GM19035 (cell line): ENCODE measurements around the gene TMEM39A.
A peak's percentile ranks its signal among the peaks of the same experiment; 100 is the strongest.

Source experiments
- ATAC-seq: cut with Tn5 transposase; IDR thresholded peaks from one replicate; pipeline ENCODE4 v1.9.1; 2021; ENCODE audit not compliant: unreplicated experiment

TMEM39A gene

GRCh38 chr3:119457246-119457645 is 6.2 kb downstream of the TMEM39A start:
- ATAC-seq, result no peak

- no peak for ATAC-seq
Measured at GRCh38 chr3:119456469-119456868, 6.9 kb downstream of the TMEM39A start.

GRCh38 chr3:119453822-119454221 is 9.6 kb downstream of the TMEM39A start:
- ATAC-seq, result no peak

- ATAC-seq, result no peak
Measured at GRCh38 chr3:119444590-119444989, 18.8 kb downstream of the TMEM39A start.

- ATAC-seq, result no peak
Measured at GRCh38 chr3:119443179-119443578, 20.2 kb downstream of the TMEM39A start.

GRCh38 chr3:119437691-119438258 is 25.6 kb downstream of the TMEM39A start:
- no peak for ATAC-seq

- no peak for ATAC-seq
Measured at GRCh38 chr3:119436977-119437376, 26.4 kb downstream of the TMEM39A start.

- no peak for ATAC-seq
Measured at GRCh38 chr3:119434703-119435102, 28.7 kb downstream of the TMEM39A start.

- ATAC-seq, result no peak
Measured at GRCh38 chr3:119433613-119434325, 29.6 kb downstream of the TMEM39A start.

- no peak for ATAC-seq
Measured at GRCh38 chr3:119428538-119428937, 34.9 kb downstream of the TMEM39A start.

- no peak for ATAC-seq
Measured at GRCh38 chr3:119427669-119428068, 35.7 kb downstream of the TMEM39A start.

GRCh38 chr3:119420196-119420595 is 43.2 kb downstream of the TMEM39A start:
- ATAC-seq, result no peak

- ATAC-seq, result no peak
Measured at GRCh38 chr3:119418641-119419040, 44.8 kb downstream of the TMEM39A start.

GRCh38 chr3:119417771-119418512 is 45.5 kb downstream of the TMEM39A start:
- no peak for ATAC-seq

- no peak for ATAC-seq
Measured at GRCh38 chr3:119416873-119417272, 46.5 kb downstream of the TMEM39A start.

GRCh38 chr3:119413603-119414280 is 49.7 kb downstream of the TMEM39A start:
- no peak for ATAC-seq

- no peak for ATAC-seq
Measured at GRCh38 chr3:119409844-119410243, 53.6 kb downstream of the TMEM39A start.

- ATAC-seq, result peak; percentile 66
Measured at GRCh38 chr3:119408243-119408950, 55.0 kb downstream of the TMEM39A start.

- ATAC-seq, result no peak
Measured at GRCh38 chr3:119405315-119405714, 58.1 kb downstream of the TMEM39A start.

GRCh38 chr3:119403201-119403600 is 60.2 kb downstream of the TMEM39A start:
- no peak for ATAC-seq

GRCh38 chr3:119402791-119403190 is 60.6 kb downstream of the TMEM39A start:
- ATAC-seq, result no peak
